ENCODE results near the gene FPR1. TPM values are rescaled to one million over a fixed set of nuclear protein-coding genes. Genes with fewer than 3 reads are reported as not detected.

Gene FPR1
- total and polyA plus RNA-seq, 2 of the 4 experiments (the other 2 are of a cell fraction) = not detected

DNA sequence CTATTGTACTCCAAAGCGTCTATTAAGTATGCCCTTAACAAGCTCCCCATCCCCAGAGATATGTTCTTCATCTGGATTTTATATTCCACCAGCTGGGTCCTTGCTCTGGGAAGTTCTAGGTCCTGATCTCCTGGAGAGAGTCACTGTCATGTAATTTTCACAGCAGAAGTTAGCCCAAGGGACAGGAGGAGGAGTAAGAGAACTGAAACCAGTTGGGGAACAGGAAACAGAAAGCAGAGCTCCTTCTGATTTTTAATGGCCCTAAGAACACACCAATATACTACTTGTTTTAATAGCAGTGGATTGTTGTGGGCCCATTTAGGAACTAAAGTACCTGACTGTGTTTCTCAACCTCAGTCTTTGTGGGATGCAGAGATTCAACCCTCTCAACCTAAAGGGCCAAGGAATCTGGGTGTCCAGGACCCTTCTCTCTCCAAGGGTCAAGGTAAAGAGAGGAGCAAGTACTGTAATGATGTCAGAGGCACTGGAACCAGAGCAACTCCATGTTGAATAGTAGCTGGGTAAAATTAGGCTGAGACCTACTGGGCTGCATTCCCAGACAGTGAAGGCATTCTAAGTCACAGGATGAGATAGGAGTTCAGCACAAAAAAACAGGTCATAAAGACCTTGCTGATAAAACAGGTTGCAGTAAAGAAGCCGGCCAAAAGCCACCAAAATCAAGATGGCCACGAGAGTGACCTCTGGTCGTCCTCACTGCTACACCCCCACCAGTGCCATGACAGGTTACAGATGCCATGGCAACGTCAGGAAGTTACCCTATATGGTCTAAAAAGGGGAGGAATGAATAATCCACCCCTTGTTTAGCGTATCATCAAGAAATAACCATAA, 35.2 kb upstream of the FPR1 start (continued):
- no peak for TF ChIP-seq MAZ (IDR thresholded peaks at IDR 0.05; ENCODE audit: borderline replicate concordance, low read depth, low read length)

DNA sequence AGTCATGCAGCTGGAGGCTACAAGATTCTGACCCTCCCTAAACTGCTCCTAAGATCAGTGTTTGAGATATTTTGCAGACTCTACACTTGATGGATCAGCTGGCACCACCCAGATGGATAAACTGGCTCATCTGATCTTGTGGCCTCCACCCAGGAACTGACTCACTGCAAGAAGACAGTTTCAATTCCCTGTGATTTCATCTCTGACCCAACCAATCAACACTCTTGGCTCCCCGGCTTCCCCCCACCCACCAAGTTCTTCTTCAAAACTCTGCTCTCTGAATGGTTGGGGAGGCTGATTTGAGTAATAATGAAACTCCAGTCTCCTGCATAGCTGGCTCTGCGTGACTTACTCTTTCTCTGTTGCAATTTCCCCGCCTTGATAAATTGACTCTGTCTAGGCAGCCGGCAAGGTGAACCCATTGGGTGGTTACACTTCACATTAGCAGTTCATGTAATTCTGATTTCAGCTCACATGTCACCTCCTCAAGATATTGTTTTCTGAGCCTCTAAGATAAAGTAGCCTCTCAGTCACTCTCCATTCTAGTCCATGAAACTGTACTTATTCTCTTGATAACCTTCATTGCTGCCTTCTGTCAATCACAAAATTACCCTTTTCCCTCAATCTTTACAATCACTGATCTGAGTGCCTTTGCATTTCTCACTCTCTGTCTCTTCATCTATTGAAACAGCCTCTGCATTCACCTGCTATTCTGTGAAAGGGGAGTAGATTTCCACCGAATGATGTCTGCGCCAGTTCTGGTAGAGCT, 33.4 kb upstream of the FPR1 start:
- no peak overlapping the region for H3K4ac ChIP-seq (ENCODE audit: low read depth, low read length)
- CTCF ChIA-PET = no interaction called here
- H4K91ac ChIP-seq (ENCODE audit: insufficient read depth, low read depth, low read length) = no peak overlapping the region
- no peaks in the 10 kb centered on the region for H3K36me3 ChIP-seq (ENCODE audit: control insufficient read depth, insufficient read depth, low read length)
- H3K9me1 ChIP-seq (ENCODE audit: insufficient read depth, low read length) = no peaks in the 10 kb centered on the region
- no peaks in the 10 kb centered on the region for H3K9me3 ChIP-seq (ENCODE audit: control insufficient read depth, insufficient read depth, low read length)
- dilution Hi-C loops (cut with HindIII; ENCODE audit: low sequenced_read_pairs, unreplicated experiment) (no loop called here), intact Hi-C loops (cut with micrococcal nuclease) (no loop called here), in situ Hi-C loops (cut with MboI; ENCODE audit: low sequenced_read_pairs) (no loop called here)
- H3K79me1 ChIP-seq (ENCODE audit: low read depth in 1 of 2, low read length in 2 of 2) = no peaks in the 10 kb centered on the region
- H4K20me1 ChIP-seq (ENCODE audit: insufficient read depth, low read length) = no peaks in the 10 kb centered on the region
- H3K9ac ChIP-seq (ENCODE audit: low read depth, low read length) = no peak overlapping the region
- no peak overlapping the region for H2AK5ac ChIP-seq (ENCODE audit: low read depth, low read length)
- POLR2A ChIA-PET (ENCODE audit: unreplicated experiment) = no interaction called here
- ATAC-seq (ENCODE audit: low read depth) (no peak), DNase-seq (no peak)
- H3K18ac ChIP-seq (ENCODE audit: low read depth, low read length) = no peak overlapping the region
- no peak overlapping the region for H2BK15ac ChIP-seq (ENCODE audit: low read depth, low read length)
- H3K4me1 ChIP-seq (ENCODE audit: control insufficient read depth, insufficient read depth, low read length) = no peaks in the 10 kb centered on the region
- H3K23ac ChIP-seq (ENCODE audit: low read depth, low read length) = no peak overlapping the region
- no peak overlapping the region for H2BK120ac ChIP-seq (ENCODE audit: low read depth, low read length)
- no peak overlapping the region for H4K5ac ChIP-seq (ENCODE audit: low read depth, low read length)
- H4K8ac ChIP-seq (ENCODE audit: low read depth in 2 of 2, low read length in 2 of 2) = no peak overlapping the region
- no peak overlapping the region for H3K27ac ChIP-seq (ENCODE audit: insufficient read depth, low read length)
- no CpG with 5 or more reads among the region's 6 CpGs for WGBS, 2 experiments (ENCODE audit: extremely low coverage in 2 of 2, insufficient read length in 1 of 2)
- no peak overlapping the region for H3K4me3 ChIP-seq (ENCODE audit: insufficient read depth, low read depth, low read length)
- no peak overlapping the region for H2BK20ac ChIP-seq (ENCODE audit: low read depth, low read length)
- BruUV-seq (replicated peaks) = no TSS peak
- peaks cover 2% of the 10 kb centered on the region; the same call in 1 of the 2 replicates for H3K27me3 ChIP-seq (ENCODE audit: control insufficient read depth, insufficient read depth, low read length)
- no peak overlapping the region for H3K56ac ChIP-seq (ENCODE audit: extremely low read depth, insufficient read depth, low read length)
- no peak overlapping the region for H2BK5ac ChIP-seq (ENCODE audit: low read depth, low read length, poor library complexity, severe bottlenecking)
- H3K14ac ChIP-seq (replicated peaks; ENCODE audit: low read depth, low read length) = no peak overlapping the region
- no peak overlapping the region for H2AFZ ChIP-seq (replicated peaks; ENCODE audit: low read length, poor library complexity)
- H3K4me2 ChIP-seq (ENCODE audit: low read depth, low read length) = no peak overlapping the region
- H2AK9ac ChIP-seq (replicated peaks; ENCODE audit: low read depth, low read length, poor library complexity) = no peak overlapping the region
- TF ChIP-seq RFX5 (IDR thresholded peaks at IDR 0.05; ENCODE audit: low read depth, low read length) = no peak
- TF ChIP-seq POLR2A (IDR thresholded peaks at IDR 0.05; ENCODE audit: low read depth, low read length) = no peak
- TF ChIP-seq RCOR1 (IDR thresholded peaks at IDR 0.05; ENCODE audit: insufficient replicate concordance, low read length) = no peak
- TF ChIP-seq, protein P1, sequence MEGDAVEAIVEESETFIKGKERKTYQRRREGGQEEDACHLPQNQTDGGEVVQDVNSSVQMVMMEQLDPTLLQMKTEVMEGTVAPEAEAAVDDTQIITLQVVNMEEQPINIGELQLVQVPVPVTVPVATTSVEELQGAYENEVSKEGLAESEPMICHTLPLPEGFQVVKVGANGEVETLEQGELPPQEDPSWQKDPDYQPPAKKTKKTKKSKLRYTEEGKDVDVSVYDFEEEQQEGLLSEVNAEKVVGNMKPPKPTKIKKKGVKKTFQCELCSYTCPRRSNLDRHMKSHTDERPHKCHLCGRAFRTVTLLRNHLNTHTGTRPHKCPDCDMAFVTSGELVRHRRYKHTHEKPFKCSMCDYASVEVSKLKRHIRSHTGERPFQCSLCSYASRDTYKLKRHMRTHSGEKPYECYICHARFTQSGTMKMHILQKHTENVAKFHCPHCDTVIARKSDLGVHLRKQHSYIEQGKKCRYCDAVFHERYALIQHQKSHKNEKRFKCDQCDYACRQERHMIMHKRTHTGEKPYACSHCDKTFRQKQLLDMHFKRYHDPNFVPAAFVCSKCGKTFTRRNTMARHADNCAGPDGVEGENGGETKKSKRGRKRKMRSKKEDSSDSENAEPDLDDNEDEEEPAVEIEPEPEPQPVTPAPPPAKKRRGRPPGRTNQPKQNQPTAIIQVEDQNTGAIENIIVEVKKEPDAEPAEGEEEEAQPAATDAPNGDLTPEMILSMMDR (conservative IDR thresholded peaks at IDR 0.05; ENCODE audit: low read depth, low read length) = no peak
- no peak for TF ChIP-seq SMC3 (IDR thresholded peaks at IDR 0.05; ENCODE audit: low read depth, low read length)
- TF ChIP-seq FOS (IDR thresholded peaks at IDR 0.05; ENCODE audit: low read depth, low read length) = no peak
- no peak for TF ChIP-seq NFE2L2 (IDR thresholded peaks at IDR 0.05; ENCODE audit: low read depth, low read length)
- TF ChIP-seq MAFK (IDR thresholded peaks at IDR 0.05; ENCODE audit: low read depth, low read length) = no peak
- TF ChIP-seq, protein P2, sequence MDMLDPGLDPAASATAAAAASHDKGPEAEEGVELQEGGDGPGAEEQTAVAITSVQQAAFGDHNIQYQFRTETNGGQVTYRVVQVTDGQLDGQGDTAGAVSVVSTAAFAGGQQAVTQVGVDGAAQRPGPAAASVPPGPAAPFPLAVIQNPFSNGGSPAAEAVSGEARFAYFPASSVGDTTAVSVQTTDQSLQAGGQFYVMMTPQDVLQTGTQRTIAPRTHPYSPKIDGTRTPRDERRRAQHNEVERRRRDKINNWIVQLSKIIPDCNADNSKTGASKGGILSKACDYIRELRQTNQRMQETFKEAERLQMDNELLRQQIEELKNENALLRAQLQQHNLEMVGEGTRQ (IDR thresholded peaks at IDR 0.05; ENCODE audit: low read depth, low read length) = no peak
- no peak for TF ChIP-seq MXI1 (IDR thresholded peaks at IDR 0.05; ENCODE audit: borderline replicate concordance, low read depth, low read length)
- TF ChIP-seq RAD21 (IDR thresholded peaks at IDR 0.05; ENCODE audit: low read length) = no peak
- TF ChIP-seq MAZ (IDR thresholded peaks at IDR 0.05; ENCODE audit: borderline replicate concordance, low read depth, low read length) = no peak
- no peak for TF ChIP-seq BHLHE40 (IDR thresholded peaks at IDR 0.05; ENCODE audit: low read depth, low read length)
